Type B pancreatic cell (in vitro differentiated cells): ENCODE measurements around the gene DNAH8. TPM values are rescaled to one million over a fixed set of nuclear protein-coding genes. Genes with fewer than 3 reads are reported as not detected.

Source experiments
- DNase-seq: peaks from one replicate; pipeline ENCODE4 v3.0.0; 2021; ENCODE audit warnings: mixed read lengths; ENCODE audit not compliant: unreplicated experiment; ENCODE audit errors: extremely low spot score
- H3K27ac Mint-ChIP-seq: 2 replicates; pipeline ENCODE4 v1.8.0; 2021; ENCODE audit warnings: mild to moderate bottlenecking, mixed read lengths
- H3K27me3 Mint-ChIP-seq: 2 replicates; pipeline ENCODE4 v1.8.0; 2021; ENCODE audit warnings: mixed read lengths
- H3K36me3 Mint-ChIP-seq: 2 replicates; pipeline ENCODE4 v1.8.0; 2021; ENCODE audit warnings: mixed read lengths
- H3K4me1 Mint-ChIP-seq: one replicate; pipeline ENCODE4 v1.8.0; 2021; ENCODE audit warnings: mixed read lengths; ENCODE audit not compliant: unreplicated experiment
- H3K4me3 Mint-ChIP-seq: 2 replicates; pipeline ENCODE4 v1.8.0; 2021; ENCODE audit warnings: mild to moderate bottlenecking, mixed read lengths
- H3K9me3 Mint-ChIP-seq: 2 replicates; pipeline ENCODE4 v1.8.0; 2021; ENCODE audit warnings: mixed read lengths
- total RNA-seq: library from RNA; stranded (reverse); gene quantifications from 2 replicates; pipeline ENCODE4 v1.2.1, GENCODE V29; 2021; ENCODE audit warnings: low replicate concordance
- TF ChIP-seq, protein P1 (sequence below): fragments of 200-600 bp; sonication (generic); conservative IDR thresholded peaks from 2 replicates; pipeline ENCODE4 v1.5.0; 2021; ENCODE audit warnings: antibody characterized with exemption, mild to moderate bottlenecking

DNAH8 gene
- total RNA-seq, 1 donor from 2014 or later: 0.05 TPM

DNA sequence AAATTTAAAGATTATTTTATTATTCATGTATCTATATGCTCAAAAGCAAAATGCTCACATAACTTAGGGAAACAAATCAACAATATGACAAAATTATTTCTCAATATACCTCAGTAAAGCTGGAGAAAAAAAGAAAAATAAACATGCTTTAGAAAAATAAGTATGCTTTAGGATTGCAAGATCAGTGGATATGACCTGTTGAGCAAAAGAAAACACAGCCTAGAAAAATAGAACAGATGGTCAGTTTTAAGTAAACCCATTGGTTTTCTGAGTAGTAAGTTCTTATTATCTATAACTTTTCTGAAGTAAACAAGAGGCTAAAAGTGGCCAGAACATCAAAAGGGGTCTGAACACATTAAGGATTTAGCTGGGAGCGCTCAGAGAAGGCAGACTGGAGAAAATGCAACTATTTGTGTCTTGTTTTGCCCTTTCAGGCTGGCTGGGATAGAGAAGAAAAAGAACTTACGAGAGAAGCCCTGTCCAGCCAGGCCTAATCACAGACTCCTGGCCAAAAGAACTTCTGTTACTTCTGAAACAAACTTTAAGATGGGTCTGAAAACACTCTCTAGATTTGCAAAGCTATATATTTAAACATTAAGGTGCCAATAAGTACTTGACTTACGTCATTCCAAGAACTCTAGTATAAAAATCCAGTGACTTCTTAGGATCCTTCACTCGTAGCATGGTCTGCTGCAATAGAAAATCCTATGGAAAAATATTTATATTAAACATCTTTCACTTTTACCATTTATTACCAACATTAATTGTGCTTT lies 28.7 kb upstream of the DNAH8 start:
- Mint-ChIP-seq H3K27ac (no peak overlapping the region), H3K4me3 (no peak overlapping the region), H3K36me3 (peaks cover 16% of the 10 kb centered on the region), H3K9me3 (no peaks in the 10 kb centered on the region), H3K4me1 (peaks cover 5% of the 10 kb centered on the region), H3K27me3 (no peaks in the 10 kb centered on the region)
- TF ChIP-seq, protein P1, sequence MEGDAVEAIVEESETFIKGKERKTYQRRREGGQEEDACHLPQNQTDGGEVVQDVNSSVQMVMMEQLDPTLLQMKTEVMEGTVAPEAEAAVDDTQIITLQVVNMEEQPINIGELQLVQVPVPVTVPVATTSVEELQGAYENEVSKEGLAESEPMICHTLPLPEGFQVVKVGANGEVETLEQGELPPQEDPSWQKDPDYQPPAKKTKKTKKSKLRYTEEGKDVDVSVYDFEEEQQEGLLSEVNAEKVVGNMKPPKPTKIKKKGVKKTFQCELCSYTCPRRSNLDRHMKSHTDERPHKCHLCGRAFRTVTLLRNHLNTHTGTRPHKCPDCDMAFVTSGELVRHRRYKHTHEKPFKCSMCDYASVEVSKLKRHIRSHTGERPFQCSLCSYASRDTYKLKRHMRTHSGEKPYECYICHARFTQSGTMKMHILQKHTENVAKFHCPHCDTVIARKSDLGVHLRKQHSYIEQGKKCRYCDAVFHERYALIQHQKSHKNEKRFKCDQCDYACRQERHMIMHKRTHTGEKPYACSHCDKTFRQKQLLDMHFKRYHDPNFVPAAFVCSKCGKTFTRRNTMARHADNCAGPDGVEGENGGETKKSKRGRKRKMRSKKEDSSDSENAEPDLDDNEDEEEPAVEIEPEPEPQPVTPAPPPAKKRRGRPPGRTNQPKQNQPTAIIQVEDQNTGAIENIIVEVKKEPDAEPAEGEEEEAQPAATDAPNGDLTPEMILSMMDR: no peak
- DNase-seq: no peak

DNA sequence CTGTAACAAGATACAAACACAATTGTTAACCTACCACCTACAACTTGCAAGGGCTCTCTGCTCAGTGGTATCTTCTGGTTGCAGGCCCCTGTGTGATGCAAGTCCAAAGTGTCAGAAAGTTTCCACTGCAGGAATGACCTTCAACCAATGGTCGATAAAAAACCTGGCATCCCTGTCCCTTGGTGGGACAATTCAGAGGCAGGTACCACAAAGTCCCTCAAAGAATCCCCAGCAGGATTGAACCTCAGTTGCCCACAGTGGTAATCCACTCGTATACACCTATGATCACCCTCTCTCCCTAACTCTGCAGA lies 28.1 kb upstream of the DNAH8 start:
- Mint-ChIP-seq H3K36me3 (peaks cover 10% of the 10 kb centered on the region), H3K27ac (no peak overlapping the region), H3K4me3 (no peak overlapping the region), H3K4me1 (peaks cover 5% of the 10 kb centered on the region), H3K9me3 (no peaks in the 10 kb centered on the region), H3K27me3 (no peaks in the 10 kb centered on the region)
- TF ChIP-seq, protein P1: no peak
- no peak for DNase-seq

DNA sequence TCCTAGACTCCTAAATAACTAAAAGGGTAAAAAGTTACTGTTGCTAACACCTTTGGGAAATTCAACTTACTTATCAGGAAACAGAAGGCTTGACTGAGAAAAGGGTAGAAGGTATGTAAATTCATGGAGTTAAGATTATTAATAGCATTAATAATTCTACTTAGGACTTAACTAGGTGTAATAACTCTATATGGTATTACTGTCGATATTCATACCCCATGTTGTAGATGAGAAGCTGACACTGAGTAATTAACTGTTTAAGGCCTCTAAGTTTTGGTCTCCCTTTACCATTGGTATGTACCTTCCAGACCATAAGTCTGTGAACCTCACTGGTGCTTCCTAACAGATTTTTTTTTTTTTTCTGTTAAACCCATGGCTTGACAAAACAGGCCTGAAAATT lies 27.6 kb upstream of the DNAH8 start:
- TF ChIP-seq, protein P1: no peak
- no peak for DNase-seq
- Mint-ChIP-seq H3K27ac (no peak overlapping the region), H3K4me3 (no peak overlapping the region), H3K9me3 (no peaks in the 10 kb centered on the region), H3K36me3 (peaks cover 13% of the 10 kb centered on the region), H3K4me1 (peaks cover 5% of the 10 kb centered on the region), H3K27me3 (no peaks in the 10 kb centered on the region)

DNA sequence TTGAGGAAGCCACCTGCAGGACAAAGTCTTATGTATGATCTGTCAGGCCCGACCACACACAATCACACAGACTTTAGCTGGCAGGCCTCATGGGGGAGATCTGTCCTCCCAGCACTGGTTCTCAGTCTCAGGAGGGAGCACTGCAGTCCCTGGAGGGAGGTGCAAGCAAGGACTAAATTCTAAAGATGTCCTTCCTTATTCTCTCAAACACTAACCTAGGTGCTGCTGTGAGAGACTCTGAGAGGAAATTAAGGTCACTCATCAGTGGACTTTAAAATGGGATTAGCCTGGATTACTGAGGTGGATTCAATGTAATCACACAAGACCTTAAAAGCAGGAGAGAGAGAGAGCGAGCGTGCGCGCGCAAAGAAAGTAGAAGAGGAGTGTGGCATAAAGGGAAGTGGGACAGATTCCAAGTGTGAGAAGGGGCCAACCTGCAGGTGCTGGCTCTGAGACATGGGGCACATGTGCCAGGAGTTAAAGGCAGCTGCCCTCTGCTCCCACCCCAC lies 26.5 kb upstream of the DNAH8 start:
- Mint-ChIP-seq H3K9me3 (no peaks in the 10 kb centered on the region), H3K27ac (peak overlapping the region; percentile 37), H3K36me3 (peaks cover 17% of the 10 kb centered on the region), H3K4me3 (no peak overlapping the region), H3K27me3 (no peaks in the 10 kb centered on the region), H3K4me1 (peaks cover 5% of the 10 kb centered on the region)
- TF ChIP-seq, protein P1: no peak
- DNase-seq: no peak

DNA sequence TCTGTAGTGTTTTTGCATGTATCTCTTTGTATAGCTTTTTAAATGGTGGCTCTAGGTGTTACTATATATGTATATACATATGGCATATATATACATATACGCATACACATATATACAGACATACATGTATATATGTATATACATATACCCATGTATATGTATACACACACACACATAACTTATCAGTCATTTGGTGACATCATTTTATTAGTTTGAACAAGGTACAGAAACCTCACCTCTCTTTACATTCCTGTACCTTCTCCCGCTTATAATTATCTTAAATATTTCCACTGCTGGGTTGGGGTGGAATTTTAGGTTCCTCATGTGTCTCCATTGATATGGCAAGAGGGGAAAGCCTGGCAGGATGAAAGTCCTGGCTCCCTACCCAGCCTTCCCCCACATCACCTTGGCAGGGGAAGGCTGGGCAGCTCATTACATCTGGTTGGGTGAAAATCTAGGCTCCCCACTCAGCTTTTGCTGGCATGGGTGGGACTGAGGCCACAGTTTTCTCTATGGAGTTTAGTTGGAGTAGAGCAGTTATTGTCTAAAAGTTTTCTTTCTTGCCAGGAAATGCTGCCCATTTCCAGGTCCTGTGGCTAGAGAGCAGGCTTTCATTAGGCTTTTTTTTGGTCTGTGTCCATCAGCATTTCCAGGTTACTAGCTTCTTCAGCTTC lies 19.7 kb upstream of the DNAH8 start:
- Mint-ChIP-seq H3K27ac (no peak overlapping the region), H3K9me3 (peaks cover 24% of the 10 kb centered on the region), H3K4me3 (no peak overlapping the region), H3K36me3 (peaks cover 55% of the 10 kb centered on the region), H3K27me3 (no peaks in the 10 kb centered on the region), H3K4me1 (no peaks in the 10 kb centered on the region)
- TF ChIP-seq, protein P1: no peak
- no peak for DNase-seq
